VCaP (cell line): ENCODE measurements around the gene CACNB2.
"Not testable (repeated sequence)": the region's sequence is repeated elsewhere in the genome, so short reads cannot be mapped to it uniquely, and the experiment has no call there.

Source experiments
- H3K27ac ChIP-seq: fragments of 450-650 bp; 2 replicates; pipeline ENCODE4 v1.5.1; 2017
- TF ChIP-seq, protein P1 (sequence below): fragments of 450-650 bp; conservative IDR thresholded peaks from 2 replicates; pipeline ENCODE4 v1.5.1; 2017; ENCODE audit warnings: mild to moderate bottlenecking, moderate library complexity

The CACNB2 gene

GRCh38 chr10:18436902-18437301, 296.7 kb downstream of the CACNB2 start:
- TF ChIP-seq, protein P1, sequence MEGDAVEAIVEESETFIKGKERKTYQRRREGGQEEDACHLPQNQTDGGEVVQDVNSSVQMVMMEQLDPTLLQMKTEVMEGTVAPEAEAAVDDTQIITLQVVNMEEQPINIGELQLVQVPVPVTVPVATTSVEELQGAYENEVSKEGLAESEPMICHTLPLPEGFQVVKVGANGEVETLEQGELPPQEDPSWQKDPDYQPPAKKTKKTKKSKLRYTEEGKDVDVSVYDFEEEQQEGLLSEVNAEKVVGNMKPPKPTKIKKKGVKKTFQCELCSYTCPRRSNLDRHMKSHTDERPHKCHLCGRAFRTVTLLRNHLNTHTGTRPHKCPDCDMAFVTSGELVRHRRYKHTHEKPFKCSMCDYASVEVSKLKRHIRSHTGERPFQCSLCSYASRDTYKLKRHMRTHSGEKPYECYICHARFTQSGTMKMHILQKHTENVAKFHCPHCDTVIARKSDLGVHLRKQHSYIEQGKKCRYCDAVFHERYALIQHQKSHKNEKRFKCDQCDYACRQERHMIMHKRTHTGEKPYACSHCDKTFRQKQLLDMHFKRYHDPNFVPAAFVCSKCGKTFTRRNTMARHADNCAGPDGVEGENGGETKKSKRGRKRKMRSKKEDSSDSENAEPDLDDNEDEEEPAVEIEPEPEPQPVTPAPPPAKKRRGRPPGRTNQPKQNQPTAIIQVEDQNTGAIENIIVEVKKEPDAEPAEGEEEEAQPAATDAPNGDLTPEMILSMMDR: no peak
- H3K27ac ChIP-seq: no peak overlapping the region

- TF ChIP-seq, protein P1: no peak
- no peak overlapping the region for H3K27ac ChIP-seq
These were observed 297.3 kb downstream of the CACNB2 start for GRCh38 chr10:18437486-18437885.

DNA sequence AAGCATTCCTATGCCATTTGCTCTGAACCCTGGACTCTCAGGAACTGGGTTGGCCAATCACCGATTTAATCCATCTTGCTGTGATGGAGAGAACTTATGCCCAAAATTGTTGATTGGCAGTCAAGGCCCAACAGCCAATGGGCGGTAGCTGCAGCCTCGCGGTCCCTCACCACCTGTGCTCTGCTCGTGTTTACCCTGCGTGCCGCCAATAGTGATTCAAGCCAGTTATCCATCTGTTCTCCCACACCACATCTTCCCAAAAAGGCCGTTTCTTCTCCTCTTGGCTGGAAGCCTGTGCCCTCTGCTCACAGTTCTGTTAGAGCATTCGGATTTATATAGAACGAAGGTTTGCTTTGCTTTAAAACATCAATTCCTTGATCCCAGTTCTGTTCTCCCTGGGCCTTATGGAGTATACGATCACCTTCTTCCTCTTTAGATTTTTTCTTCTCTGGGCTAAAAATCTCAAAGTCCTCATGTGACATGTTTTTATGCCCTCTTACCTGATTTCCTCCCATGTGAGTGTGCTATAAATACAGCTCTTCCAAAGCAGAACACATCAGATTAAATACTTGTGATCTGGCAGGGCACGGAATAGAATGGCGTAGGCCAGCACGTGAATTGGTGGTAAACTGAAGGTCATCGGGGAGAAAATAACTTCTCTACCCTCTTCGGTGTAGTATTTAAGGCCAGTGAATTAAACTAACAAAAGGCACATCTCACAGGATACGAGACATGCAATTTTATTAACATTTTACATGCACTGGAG, 298.3 kb downstream of the CACNB2 start:
- TF ChIP-seq, protein P1: no peak
- H3K27ac ChIP-seq: no peak overlapping the region

DNA sequence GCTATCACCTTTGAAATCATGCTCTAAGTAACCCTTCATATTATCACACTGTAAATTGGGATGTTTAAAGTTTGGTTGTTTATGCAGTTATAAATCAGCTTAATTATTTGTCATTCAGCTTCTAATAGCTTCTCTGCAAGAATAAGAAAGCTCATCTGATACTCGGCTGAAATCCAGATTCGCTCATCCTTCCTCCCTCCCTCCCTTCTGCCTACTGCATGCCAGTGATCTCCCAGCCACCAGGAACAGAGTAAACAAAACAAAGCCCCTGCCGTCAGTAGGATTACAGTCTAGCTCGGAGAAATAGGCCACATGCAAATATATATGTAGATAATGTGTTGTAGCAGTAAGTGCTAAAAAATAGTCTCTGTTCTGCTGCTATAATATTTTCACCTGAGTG, 299.4 kb downstream of the CACNB2 start:
- TF ChIP-seq, protein P1: no peak
- H3K27ac ChIP-seq: no peak overlapping the region

- H3K27ac ChIP-seq: not testable (repeated sequence)
These were observed 305.4 kb downstream of the CACNB2 start for GRCh38 chr10:18445635-18446034.

DNA sequence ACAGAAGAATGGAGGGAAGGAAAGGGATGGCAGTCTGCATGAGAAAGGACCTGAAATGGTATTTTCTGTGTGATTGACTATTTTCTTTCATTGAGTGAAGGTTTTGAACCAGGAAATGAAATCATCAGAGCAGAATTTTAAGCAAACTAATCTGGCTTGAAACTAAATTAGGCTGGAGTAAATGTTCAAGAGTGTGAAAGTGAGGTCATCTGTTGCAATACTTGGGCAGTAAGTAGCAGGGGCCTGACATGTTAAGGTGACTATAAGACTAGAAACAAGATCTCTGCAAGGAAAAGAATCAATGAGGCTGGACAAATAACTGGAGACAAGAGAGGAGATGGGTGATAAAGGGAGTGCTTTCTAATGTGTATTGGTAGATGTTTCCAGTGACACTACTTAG, 306.0 kb downstream of the CACNB2 start:
- no peak overlapping the region for H3K27ac ChIP-seq
- TF ChIP-seq, protein P1: no peak

GRCh38 chr10:18449611-18450026, 309.4 kb downstream of the CACNB2 start:
- TF ChIP-seq, protein P1: no peak
- H3K27ac ChIP-seq: no peak overlapping the region

DNA sequence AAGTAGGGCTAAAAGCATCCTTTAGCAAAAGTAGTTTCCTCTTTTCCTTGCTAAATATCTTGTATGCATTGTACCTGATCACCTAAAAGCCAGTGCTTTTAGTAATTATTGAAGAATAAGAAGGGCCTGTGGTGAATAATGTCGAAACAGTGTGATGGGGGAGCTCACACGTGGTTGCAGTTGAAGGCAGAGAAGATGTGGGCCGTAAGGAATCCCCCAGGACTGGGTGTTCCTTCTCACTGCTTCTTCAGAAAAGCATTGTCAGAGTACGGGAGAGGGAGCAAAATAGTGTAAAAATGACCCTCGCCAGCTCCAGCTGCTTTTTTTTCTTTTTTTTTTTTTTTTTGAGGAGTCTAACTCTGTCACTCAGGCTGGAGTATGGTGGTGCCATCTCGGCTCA, 310.1 kb downstream of the CACNB2 start:
- TF ChIP-seq, protein P1: no peak

More for the DNA sequence above, 310.1 kb downstream of the CACNB2 start:
- no peak overlapping the region for H3K27ac ChIP-seq
